ENCODE data around the gene AP3B2.

DNA sequence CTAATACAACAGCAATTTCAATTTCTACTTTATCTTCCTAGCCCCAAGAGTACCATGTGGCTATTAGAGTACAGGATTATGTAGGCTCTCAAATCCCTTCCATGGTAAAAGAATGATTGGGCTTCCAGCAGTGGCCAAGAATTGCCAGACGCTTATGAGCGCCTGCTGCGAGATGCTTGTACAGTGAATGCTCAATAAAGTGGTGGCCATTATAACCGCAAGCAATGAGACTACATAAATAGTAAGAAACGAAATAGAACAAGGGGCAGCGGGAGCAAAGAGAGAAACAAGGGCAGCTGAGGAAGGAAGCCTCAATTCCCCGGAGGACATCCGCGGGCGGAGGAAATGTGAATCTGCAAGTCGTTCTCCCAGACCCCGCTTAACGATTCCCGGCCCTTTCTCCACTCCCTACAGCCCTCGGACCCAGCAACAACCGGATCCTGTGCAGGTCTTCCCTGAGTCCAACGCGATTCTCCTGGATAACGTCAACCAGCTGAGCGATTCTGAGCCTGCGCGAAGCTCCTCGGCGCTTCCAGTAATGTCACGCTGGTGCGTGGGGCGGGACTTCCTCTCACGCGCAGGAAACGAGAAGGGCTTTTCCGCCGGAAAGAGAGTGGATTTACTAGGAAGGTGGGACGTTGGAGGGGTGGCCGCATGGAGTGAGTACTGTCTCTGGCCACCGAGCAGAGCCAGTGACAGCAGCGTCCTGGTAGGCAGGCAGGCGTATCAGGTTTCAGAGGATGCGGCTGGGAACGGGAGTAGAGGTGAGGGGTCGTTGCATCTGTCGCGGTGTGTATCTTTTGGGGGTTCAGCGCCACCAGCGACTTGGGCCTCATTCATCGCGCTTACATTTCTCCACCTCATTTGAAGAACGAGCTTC, 40.5 kb upstream of the AP3B2 start:
- TF ChIP-seq, protein P1, sequence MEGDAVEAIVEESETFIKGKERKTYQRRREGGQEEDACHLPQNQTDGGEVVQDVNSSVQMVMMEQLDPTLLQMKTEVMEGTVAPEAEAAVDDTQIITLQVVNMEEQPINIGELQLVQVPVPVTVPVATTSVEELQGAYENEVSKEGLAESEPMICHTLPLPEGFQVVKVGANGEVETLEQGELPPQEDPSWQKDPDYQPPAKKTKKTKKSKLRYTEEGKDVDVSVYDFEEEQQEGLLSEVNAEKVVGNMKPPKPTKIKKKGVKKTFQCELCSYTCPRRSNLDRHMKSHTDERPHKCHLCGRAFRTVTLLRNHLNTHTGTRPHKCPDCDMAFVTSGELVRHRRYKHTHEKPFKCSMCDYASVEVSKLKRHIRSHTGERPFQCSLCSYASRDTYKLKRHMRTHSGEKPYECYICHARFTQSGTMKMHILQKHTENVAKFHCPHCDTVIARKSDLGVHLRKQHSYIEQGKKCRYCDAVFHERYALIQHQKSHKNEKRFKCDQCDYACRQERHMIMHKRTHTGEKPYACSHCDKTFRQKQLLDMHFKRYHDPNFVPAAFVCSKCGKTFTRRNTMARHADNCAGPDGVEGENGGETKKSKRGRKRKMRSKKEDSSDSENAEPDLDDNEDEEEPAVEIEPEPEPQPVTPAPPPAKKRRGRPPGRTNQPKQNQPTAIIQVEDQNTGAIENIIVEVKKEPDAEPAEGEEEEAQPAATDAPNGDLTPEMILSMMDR (conservative IDR thresholded peaks at IDR 0.05) = no peak
- TF ChIP-seq EZH2 (IDR thresholded peaks at IDR 0.05; ENCODE audit: low read depth) = no peak

Data from PC-9 (cell line).